SW 1271 (cell line): ENCODE results near the gene YPEL1.
A peak's percentile ranks its signal among the peaks of the same experiment; 100 is the strongest.

Source experiments
- DNase-seq, 2 experiments: peaks; one replicate each; lab custom pipeline; 2025; lab: John Stamatoyannopoulos, UW

YPEL1 gene

DNA sequence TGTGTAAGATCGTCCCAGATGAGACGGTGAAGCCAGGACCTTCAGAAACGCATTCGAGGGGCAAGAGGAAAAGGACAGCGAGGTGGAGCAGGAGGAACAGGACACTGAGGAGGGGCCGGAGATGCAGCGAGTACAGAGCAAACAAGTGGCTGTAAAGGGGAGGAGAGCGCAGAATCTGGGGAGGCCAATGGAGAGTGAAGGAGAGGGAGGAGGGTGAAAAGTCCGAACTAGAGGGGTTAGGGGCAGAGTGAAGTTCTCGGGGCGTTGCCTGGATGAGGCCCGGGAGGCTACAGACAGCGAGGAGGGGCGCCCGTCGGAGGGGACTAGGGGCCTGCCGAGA, 78.6 kb downstream of the YPEL1 start:
- DNase-seq = no peak

GRCh38 chr22:21652547-21653545, 82.7 kb downstream of the YPEL1 start:
- DNase-seq = no peak

DNA sequence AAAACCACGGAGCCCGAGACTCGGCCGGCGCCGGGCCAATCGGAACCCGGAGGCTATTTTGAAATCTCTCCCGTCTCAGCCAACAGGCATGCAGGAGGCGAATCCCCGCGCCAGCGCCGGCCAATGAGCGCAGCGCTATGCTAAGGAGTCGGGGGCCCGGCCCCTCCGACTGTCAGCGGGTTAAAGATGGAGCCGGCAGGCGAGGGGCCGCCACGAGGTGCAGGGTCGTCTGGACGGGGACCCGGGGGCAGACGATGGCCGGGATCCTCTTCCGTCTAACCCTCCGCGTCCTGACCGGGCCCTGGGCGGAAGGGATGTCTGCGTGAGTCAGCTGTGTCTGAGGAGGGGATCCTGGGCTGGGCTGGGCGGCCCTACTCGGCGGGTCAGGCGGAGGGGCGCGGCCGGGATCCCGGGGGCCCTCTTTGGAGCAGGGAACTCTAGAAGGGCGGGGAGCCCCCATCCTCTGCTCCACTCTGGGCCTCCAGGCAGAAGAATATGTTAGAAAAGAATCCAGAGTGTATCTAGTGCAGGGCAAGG, 83.5 kb downstream of the YPEL1 start:
- peak; percentile 54 to 75 for DNase-seq

DNA sequence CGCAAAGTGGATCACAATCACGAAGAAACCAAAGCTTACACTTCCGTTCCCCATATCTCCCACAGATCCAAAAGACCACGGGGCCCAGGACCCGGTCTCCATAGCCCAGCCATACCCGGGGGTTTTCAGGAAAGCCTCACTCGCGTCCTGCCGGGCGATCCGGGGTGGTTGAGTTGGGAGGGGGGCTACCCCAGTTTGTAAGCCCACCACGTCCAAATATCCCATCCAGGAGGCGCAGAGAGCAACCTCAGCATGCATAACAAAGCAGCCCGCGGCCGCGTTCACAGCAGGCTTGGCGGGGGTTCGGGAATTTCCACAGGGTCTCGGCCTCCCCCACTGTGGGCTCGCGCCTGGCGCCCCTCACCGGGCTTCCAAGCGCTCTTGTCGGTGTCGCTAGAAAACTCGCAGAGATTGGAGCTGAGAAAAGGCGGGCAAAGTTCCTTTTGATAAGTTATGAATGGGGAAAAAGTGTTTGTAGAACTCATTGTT, 84.0 kb downstream of the YPEL1 start:
- DNase-seq = no peak

GRCh38 chr22:21650823-21651520, 84.6 kb downstream of the YPEL1 start:
- no peak for DNase-seq

GRCh38 chr22:21650280-21650679, 85.3 kb downstream of the YPEL1 start:
- DNase-seq = no peak
